Calu3 (cell line): ENCODE measurements around the gene YIF1A. TPM values are rescaled to one million over a fixed set of nuclear protein-coding genes. Genes with fewer than 3 reads are reported as not detected.

Experiments
- BruUV-seq: library from RNA; stranded (reverse); fragments of 400-500 nt; replicated peaks from 2 replicates; lab custom pipeline; 2021; lab: Mats Ljungman, UMichigan
- CTCF ChIA-PET: fragments of 300-600 bp; sonication (Branson Sonifier 250); formaldehyde crosslinking; loops from one replicate; lab custom pipeline; 2022; ENCODE audit warnings: antibody characterized with exemption; lab: Charles Lee
- DNase-seq: peaks from one replicate; pipeline ENCODE4 v3.0.0; 2022
- H3K27ac Mint-ChIP-seq: one replicate; pipeline ENCODE4 v1.8.0; 2022; ENCODE audit warnings: mixed read lengths; ENCODE audit not compliant: unreplicated experiment
- H3K27me3 Mint-ChIP-seq: one replicate; pipeline ENCODE4 v1.8.0; 2022; ENCODE audit warnings: mixed read lengths; ENCODE audit not compliant: unreplicated experiment
- H3K36me3 Mint-ChIP-seq: one replicate; pipeline ENCODE4 v1.8.0; 2022; ENCODE audit warnings: mild to moderate bottlenecking, moderate library complexity, mixed read lengths; ENCODE audit not compliant: insufficient read depth, unreplicated experiment
- H3K4me1 Mint-ChIP-seq: one replicate; pipeline ENCODE4 v1.8.0; 2022; ENCODE audit warnings: mild to moderate bottlenecking, low read depth, mixed read lengths; ENCODE audit not compliant: unreplicated experiment
- H3K4me3 Mint-ChIP-seq: one replicate; pipeline ENCODE4 v1.8.0; 2022; ENCODE audit warnings: mild to moderate bottlenecking, low read depth, moderate library complexity, mixed read lengths; ENCODE audit not compliant: unreplicated experiment
- H3K9me3 Mint-ChIP-seq: one replicate; pipeline ENCODE4 v1.8.0; 2022; ENCODE audit warnings: low read depth, mixed read lengths; ENCODE audit not compliant: unreplicated experiment
- intact Hi-C: fragments of 100-400 bp; cut with micrococcal nuclease; formaldehyde crosslinking; loops from one replicate; pipeline ENCODE4 v1.10.0; 2022; ENCODE audit not compliant: unreplicated experiment
- total RNA-seq: library from RNA; stranded (reverse); gene quantifications from 2 replicates; pipeline ENCODE4 v1.2.3, GENCODE V29; 2022
- TF ChIP-seq, protein P1 (sequence below): fragments of 200-600 bp; IDR thresholded peaks from one replicate; pipeline ENCODE4 v1.8.0; 2022; ENCODE audit warnings: antibody characterized with exemption; ENCODE audit not compliant: unreplicated experiment

YIF1A gene
- total RNA-seq, 1 experiment from 2014 or later = 98.8 TPM

DNA sequence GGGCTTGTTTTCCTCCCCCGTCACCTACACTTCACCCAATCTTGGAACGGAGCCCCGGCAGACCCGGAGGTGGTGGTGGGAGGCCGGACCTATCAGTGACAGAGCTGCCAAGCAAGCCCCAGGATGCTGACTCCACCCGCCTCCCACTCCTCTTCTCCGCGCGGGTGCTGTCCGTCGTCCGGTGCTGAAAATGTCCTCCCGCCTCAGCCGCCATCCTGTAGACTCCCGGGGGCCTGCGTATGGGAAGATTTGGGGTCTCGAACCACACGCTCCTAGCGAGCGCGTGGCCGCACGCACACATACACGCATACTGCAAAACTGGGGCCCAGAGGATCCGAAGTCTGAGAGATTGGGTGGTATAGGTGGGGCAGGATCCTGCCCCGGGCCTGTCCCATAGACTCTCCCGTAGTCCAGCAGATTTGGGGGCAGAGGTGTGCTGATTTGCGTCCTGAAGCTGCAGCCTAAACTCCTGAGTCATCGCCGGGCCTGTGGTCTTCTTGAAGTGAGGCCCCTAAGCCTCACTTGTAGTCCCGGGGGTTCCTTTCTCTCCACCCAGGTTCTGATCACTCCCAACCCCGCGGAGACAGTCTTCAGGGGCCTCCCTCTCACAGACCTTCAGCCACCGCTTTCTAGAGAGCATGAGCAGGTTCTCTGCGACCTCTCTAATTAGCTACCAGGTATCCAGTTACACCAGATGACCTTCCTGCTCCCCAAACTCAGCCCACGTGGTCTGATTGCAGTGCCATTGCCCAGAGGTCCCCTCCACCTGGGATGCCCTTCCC lies 796 bp upstream of the YIF1A start:
- H3K27me3 Mint-ChIP-seq = peaks cover 33% of the 10 kb centered on the region
- TF ChIP-seq, protein P1, sequence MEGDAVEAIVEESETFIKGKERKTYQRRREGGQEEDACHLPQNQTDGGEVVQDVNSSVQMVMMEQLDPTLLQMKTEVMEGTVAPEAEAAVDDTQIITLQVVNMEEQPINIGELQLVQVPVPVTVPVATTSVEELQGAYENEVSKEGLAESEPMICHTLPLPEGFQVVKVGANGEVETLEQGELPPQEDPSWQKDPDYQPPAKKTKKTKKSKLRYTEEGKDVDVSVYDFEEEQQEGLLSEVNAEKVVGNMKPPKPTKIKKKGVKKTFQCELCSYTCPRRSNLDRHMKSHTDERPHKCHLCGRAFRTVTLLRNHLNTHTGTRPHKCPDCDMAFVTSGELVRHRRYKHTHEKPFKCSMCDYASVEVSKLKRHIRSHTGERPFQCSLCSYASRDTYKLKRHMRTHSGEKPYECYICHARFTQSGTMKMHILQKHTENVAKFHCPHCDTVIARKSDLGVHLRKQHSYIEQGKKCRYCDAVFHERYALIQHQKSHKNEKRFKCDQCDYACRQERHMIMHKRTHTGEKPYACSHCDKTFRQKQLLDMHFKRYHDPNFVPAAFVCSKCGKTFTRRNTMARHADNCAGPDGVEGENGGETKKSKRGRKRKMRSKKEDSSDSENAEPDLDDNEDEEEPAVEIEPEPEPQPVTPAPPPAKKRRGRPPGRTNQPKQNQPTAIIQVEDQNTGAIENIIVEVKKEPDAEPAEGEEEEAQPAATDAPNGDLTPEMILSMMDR = no peak
- H3K4me3 Mint-ChIP-seq = peak overlapping the region; percentile 80
- CTCF ChIA-PET = interaction anchor here (0.6 to 1.6 kb wide), 6 partner anchors 22 to 238 kb away, joined by 3 to 11 read pairs (median 4); partner anchors contain the start of genes PELI3 and SF3B2
- peak overlapping the region; percentile 90 for H3K27ac Mint-ChIP-seq
- intact Hi-C loops = no loop called here
- peak; percentile 77 for DNase-seq
- H3K9me3 Mint-ChIP-seq = no peaks in the 10 kb centered on the region
- TSS peak; percentile 74 for BruUV-seq
- peaks cover 31% of the 10 kb centered on the region for H3K4me1 Mint-ChIP-seq
- H3K36me3 Mint-ChIP-seq = peaks cover 42% of the 10 kb centered on the region

DNA sequence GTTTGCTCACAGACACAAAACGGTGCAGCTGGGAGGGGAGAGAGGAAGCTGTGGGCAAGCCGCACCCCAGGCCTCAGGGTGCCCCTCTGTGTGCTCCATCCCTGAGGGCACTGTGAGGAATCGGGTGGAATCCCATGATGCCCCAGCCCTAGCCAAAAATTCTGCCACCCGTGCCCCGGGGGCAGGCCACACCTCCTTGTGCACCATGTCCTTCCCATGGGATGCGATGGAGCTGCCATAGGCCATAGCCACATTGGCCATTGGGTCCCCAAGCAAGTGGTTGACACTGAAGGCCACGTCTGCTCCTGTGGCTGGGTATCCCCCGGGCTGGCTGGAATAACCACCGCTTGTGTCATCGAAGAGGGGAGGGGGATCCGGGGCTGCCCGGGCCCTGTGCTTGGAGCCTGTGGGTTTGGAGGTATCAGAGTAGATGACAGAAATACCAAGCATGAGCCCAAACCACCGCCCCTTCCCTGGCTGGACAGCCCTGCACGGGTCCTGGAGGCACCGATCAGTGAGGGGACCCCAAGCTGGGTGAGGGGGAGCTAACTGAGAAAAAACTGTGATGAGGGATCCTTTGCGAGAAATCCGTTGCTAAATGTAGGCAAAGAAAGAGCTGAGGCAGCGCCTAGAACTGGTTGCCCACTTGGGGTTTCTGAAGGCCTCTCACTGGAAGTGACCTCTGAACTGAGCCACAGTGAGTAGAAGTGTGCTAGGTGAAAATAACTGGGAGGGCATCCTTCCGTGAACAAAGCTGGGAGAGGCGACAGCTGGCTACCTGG lies 863 bp downstream of the YIF1A start:
- CTCF ChIA-PET = interaction anchor here (0.7 to 1.6 kb wide), 4 partner anchors 10 to 236 kb away, joined by 3 to 11 read pairs (median 6); partner anchors contain the start of gene SF3B2
- intact Hi-C loops = no loop called here
- H3K36me3 Mint-ChIP-seq = peaks cover 46% of the 10 kb centered on the region
- peaks cover 23% of the 10 kb centered on the region for H3K27me3 Mint-ChIP-seq
- peaks cover 25% of the 10 kb centered on the region for H3K4me1 Mint-ChIP-seq
- peak overlapping the region; percentile 90 for H3K27ac Mint-ChIP-seq
- DNase-seq = no peak
- no peaks in the 10 kb centered on the region for H3K9me3 Mint-ChIP-seq
- TF ChIP-seq, protein P1 = no peak
- H3K4me3 Mint-ChIP-seq = peak overlapping the region; percentile 80
- BruUV-seq = TSS peak; percentile 39

DNA sequence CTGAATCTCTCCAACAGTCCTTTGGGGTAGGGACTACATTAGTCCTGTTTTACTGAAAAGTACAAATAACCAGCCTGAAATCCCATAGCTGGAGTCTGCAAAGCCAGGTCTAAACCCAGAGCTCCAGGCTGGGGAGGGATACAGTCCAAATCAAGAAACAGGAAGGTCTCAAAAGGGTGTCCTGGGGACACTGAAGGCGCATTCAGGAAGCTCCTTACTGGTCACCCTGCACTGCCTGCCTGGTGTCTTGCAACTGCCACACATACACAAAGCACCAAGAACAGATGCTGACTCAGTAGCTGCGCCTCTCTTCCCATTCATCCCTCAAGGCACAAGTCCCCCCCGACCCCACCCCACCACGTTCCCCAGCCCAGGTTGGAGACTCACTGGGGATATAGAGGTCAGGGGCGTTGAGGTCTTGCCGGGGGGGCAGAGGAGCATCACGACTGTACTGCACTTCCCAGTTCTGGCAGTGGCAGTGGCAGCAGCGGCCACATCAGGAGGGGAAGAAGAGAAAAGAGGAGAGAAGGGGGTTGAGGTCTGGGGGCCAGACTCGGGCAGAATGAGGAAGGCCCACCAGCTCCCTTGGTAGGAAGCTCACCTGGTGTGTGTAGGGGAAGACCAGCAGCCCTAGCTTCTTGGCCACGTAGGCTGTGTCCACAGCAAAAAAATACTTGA lies 1.6 kb downstream of the YIF1A start:
- Mint-ChIP-seq H3K4me1 (peaks cover 17% of the 10 kb centered on the region), H3K9me3 (no peaks in the 10 kb centered on the region), H3K27ac (peak overlapping the region; percentile 50), H3K36me3 (peaks cover 48% of the 10 kb centered on the region), H3K4me3 (peak overlapping the region; percentile 80), H3K27me3 (peaks cover 16% of the 10 kb centered on the region)
- intact Hi-C loops = no loop called here
- BruUV-seq = no TSS peak
- DNase-seq = no peak
- TF ChIP-seq, protein P1 = no peak
- CTCF ChIA-PET = interaction anchor here (0.7 kb wide), 1 partner anchor 14 kb away, joined by 8 read pairs; no protein-coding TSS in a partner anchor

DNA sequence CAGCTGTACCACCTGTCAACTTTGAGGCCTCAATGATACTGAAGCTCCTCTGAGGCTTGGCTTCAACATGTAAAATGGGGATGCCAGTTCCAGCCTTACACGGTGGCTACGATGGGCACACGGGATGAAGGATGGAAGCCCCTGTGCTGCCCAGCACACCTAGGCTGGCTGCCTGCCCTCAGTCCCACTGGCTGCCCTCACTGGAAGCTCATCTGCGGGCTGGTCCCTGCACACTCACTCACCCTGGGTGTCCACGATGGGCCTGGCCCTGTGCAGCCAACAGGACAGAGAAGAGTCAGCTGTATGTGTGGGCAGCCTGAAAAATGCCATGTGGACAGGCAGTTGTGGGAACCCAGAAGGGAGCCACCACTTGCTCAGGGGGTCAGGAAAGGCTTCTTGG lies 2.2 kb downstream of the YIF1A start:
- no peaks in the 10 kb centered on the region for H3K9me3 Mint-ChIP-seq
- intact Hi-C loops = no loop called here
- H3K27ac Mint-ChIP-seq = no peak overlapping the region
- CTCF ChIA-PET = no interaction called here
- H3K36me3 Mint-ChIP-seq = peaks cover 53% of the 10 kb centered on the region
- TF ChIP-seq, protein P1 = no peak
- no peak for DNase-seq
- H3K4me3 Mint-ChIP-seq = no peak overlapping the region
- peaks cover 13% of the 10 kb centered on the region for H3K27me3 Mint-ChIP-seq
- H3K4me1 Mint-ChIP-seq = peaks cover 20% of the 10 kb centered on the region
- no TSS peak for BruUV-seq
